Measurements from ENCODE around the gene QSOX2.

Gene QSOX2

DNA sequence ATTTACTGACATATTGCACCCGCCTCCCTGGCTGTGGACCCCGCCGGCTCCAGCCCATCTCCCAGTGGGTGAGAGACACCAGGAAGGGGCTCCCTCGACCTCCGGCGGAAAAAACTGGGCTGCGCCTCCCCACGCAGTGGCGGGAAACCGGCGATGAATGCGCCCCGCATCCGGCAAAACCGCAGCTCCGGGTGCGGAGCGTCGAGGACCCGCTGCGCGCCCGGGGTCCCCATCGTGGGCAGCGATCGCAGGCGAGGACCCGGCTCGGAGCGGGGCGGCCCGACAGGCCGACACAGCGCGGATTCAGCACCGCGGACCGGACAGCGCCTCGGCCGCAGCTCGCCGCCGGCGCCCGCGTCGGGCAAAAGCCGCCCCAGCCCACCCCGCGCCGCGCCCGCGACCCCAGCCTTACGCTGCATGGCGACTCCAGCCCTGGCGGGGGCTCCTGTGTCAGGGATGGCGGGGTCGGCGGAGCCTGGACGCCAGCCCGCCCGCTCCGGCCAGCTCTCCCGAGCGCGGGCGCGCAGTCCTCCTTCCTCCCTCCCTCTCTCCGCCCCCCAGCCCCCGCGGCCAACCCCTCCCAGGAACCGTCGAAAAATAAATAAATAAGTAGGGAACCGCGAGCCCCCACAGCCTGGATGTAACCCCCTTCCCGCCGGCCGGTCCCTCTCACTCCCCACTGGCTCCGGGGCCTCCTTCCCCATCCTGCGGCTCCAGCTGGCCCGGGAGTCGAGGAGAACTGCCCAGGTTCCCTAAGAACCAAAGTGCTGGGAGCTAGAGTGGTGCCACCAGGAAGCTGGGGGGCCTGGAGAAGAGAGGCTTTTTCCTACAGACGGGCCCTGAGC, 43.8 kb downstream of the QSOX2 start:
- no peak for DNase-seq

DNA sequence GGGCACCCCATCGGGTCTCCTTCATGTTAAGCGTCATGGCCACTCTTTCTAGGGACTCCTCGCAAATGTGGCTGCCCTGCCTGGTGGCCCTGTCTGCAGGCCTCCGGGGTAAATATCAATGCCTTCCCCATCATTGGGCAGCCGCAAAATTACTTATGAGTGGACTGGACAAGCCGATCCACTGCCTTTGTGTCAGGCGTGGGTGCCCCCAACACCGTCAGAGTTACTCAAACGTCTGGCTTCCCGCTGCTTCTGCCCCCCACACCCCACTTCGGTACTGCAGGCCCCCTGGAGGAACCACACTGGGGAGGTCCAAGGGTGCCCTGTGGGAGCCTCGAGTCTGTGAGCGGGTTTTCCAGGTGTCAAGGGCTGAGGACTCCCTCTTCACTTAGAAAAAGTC, 44.4 kb downstream of the QSOX2 start:
- no peak for DNase-seq

DNA sequence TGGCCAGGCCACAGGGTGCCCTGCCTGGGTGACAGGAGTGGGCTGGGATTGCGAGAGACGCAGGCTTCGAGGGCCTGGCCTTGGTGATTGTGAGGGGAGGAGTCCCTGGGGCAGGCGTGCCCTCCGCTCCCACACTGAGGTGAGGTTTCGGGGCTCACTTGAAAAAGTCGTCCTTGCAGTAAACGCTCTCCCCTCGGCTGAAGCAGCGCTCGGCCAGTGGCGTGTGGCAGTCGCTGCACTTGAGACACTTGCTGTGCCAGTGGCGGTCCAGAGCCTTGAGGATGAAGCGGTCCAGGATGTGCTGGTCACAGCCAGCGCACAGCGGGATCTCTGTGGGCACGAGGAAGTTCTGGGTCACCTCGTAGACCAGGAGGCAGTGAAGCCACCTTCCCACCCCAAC, 45.2 kb downstream of the QSOX2 start:
- DNase-seq: no peak

DNA sequence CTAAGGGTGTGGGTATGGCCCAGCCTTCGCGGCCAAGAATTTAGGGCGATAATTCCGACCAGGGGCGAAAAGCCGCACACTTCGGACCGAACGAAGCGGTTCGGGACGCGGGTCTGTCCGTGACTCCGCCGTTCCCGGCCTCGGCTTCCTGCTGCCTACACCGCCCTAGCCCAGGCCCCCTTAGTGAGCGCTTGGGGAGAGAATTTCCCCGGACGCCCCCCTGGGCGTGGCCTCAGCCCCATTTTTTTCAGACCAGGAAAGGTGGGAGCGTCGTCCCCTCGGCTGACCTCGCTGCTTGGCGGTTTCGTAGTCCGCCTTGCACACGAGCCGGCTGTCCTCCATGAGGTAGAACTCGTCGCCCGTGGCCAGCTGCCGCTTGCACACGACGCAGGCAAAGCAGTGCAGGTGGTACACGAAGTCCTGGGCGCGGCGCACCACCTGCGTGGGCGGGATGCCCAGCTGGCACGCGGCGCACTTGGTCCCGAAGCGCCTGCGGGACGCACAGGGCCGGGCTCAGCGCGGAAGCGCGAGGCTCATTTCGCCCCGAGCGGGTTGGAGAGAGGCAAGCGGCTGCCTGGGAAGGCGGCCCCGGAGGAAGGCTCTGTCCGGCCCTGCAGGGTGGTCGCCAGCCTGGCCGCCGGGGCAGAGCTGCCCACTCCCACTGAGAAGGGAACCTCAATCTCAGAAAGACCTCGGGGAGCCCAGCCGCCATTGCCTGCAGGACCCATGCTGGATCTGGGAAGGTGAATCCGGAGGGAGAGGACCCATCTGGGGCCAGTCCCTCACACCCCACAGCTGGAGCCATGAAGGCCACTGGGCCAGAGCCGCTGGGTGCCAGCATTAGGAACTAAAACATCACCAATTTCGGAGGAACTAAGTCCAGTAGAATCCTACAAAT, 46.0 kb downstream of the QSOX2 start:
- no peak for DNase-seq

DNA sequence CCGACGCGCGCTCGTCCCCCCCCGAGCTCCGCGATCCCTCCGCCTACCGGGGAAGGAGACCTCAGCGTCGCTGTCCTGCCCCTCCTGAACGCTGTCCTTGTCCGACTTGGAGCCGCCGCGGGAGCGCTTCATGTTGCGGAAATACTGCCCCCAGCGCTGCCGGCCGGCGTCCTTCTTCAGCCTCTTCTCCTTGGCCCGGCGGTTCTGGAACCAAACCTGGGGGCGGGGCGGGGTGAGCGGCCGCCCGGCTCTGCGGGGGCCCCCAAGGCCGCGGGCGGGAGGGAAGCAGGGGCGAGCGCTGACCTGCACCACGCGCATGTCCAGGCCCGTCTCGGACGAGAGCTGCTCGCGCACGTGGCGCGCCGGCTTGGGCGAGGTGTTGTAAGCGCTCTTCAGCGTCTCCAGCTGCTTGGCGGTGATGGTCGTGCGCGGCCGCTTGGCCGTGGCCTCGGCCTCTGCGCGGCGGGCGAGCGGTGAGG, 47.0 kb downstream of the QSOX2 start:
- no peak for DNase-seq

DNA sequence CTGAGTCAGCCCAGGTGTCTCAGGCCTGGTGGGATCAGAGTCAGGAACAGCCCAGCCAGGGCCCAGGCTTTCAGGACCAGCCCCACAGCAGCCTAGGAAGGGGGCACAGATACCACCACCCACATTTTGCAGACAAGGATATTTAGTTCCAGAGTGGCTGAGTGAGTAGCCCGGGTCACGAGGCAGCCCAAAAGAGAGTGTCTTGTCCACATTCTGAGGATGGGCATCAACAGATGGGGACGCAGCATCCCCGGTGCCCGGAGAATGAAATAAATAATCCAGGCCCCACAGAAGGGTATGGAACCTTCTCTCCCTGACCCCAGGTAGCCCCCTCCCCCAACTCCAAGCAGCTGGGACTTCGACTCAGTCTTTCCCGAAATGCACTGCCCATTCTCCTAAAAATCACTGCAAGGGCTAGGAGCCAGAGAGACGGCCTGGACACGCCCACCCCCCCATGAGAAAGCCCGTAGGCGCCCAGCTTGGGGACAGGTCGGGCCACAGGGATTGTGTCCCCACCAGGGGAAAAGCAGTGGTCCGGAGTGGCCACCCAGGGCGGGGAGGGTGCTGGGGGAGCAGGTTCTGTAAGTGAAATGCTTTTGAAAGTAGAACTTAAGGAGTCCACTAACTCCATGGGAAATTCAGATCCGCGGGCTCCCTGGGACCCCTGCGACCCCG, 47.5 kb downstream of the QSOX2 start:
- no peak for DNase-seq

DNA sequence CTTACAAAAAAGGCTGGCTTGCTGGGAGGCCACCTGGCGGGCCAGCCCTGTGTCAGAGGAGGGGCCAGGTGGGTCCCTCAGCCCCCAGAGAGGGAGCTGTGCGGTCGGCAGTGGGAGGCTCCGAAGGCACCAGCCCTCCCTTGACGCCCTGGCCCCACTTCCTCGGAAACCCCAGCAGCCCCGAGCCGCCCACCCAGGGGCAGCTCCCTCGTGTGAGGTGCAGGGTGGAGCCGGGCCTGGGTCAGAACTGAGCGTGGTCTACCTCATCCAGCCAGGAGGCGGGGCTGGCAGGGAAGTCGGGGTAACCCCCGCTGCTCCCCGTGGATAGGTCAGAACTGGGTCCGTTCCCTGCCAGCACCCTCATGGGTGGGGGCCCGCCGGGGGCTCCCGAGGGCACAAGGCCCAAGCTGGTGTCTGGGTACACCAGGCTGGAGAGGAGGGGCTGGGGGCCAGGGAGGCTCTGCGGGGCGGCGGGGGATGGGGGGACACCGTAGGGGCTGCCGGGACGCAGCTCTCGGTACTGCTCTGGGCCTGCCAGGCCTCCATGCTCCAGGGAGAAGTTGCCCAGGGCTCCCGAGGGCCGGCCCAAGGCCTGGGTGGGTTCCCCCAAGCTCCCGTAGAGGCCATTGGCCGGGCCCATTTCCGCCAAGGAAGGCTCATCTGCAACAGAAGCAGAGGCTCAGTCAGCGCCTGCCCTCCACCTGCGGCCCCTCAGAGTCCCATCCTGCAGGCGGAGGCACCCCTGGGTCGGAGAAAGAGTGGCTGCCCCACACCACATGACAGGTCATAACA, 48.3 kb downstream of the QSOX2 start:
- DNase-seq: no peak

DNA sequence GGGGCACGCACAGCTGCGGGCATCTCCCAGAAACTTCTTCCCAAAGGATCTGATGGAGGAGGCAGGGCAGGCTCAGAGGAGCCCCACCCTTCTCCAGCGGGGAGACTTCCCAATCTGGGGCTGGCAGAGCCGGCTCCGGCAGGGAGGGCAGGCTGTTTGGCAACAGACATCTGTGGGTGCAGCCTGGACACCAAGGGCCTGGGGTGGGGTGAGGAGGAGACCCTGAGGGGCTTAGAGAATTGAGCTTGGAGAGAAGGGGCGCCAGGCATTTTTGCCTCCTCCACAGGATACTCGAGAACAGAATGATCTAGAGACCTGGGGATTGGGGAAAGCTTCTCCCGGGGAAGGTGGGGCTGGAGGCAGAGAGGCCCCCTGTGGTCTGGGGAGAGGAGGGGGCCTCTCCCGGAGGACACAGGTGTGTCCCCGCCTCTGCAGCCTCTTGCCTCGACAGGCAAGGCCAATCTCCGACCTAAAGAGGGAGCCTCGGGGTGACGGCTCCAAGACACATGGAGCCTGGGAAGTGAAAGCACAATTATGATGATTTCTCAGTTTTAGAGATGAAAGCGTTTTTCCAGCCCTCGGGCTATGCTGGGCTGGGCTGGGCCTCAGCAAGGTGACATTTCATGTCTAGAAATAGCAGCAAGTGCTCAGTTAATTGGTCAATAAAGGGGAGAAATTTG, 49.1 kb downstream of the QSOX2 start:
- DNase-seq: no peak

DNA sequence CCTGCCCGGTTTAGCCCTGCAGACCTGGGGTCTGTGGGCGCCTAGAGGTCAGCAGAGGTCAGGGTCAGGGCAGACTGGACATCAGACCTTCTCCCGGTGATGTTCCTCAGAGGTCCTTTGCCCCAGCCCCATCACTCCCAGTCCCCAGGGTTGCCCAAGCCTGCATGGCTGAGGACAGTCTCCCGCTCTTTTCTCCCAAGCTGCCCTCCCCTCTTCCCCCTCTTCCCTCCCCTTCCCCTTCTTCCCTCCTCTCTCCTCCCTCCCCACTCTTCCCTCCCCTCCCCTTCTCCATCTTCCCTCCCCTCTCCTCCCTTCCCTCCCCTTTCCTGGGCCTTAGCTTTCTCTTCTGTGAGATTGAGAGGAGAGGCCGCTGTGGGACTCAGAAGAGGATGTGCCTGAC, 51.1 kb downstream of the QSOX2 start:
- no peak for DNase-seq

DNA sequence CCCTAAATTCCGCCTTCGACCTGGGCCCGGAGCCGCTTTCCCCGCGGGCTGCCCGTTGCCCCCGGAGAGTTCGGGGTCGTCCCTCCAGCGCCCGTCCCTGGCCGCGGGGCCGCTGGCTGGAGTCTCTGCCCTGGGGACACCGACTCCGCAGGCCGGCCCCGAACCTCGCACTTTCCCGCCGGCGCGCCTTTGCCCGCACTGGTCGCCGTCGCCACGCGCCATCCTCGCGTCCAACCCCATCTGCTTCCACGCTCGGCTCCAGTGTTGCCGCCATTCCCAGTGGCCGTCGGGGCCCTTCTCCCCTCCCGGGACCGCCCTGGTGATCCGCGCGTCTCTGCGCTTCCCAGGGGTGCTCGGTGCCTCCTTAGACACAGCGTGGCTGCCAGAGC, 51.7 kb downstream of the QSOX2 start:
- no peak for DNase-seq

DNA sequence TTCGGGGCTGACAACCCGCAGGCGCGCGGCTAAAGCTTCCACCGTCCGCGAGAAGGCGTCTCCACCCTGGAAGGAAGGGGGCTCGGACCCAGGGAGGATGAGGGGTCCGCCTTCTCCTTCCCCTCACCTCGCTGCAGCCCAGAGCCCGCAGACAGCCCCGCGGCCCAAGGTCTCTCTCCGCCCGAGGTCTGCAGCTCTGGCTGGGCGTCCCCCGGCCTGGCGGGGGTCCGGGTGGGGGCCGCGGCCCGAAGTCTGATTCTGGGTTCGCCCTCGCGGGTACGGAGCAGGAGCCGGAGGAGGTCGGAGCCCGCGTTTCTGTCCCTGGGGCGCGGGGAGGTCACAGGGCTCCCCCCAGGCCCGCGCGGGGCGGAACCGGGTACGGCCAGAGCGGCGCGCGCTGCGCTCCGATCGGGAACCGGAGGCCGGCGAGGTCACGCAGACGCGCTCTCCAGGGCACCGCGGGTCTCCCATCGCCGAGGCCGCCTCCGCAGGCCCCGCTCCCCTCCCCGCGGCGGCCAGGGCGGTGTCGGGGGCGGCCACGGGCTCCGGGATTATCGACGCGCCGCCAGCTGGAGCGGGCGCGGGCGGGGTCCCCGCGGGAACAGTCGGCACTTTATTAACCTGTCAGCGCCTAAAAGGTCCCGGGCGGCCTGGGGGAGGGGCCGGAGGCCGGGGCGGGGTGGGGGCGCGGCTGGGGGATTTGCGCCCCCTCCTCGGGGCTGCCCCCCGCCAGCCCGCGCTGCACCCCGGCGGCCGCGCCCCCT, 52.3 kb downstream of the QSOX2 start:
- DNase-seq: no peak

DNA sequence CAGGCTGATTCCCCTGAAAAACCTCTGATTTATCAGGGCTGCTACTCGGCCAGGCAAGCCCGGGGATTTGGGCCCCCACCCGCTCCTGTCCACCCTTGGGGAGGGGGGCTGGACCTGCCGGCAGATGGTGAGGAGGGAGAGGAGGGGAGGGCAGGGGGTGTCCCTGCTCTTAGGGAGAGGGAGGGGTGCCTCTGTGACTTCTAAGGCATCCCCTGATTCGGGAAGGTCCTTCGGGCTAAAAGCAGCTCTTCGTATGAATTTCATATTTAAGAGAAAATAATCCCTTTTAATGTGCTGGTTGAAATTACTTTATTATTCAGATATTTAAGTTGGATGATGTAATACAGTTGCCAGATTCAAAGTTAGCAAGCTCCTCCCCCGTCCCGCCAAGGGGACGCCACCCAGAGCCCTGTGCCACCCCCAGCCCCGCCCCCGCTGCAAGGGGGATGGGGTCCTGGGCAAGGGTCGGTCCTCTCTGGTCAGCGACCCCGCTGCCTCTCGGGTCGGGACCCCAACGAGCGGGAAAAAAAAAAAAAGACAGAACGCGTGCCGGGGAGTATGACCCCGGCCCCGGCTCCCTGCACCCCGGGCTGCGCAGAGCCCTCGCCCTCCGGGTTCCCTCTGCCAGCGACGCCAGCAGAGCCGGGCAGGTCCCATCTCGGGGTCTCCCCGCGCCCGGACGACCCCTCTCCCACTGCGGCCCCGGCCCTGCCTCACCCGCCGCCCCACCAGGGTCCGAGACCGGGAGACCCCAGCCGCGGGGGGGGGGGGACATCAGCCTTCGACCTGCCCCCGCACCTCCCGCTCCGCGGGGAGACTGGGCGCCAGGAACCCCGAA, 53.1 kb downstream of the QSOX2 start:
- DNase-seq: no peak

DNA sequence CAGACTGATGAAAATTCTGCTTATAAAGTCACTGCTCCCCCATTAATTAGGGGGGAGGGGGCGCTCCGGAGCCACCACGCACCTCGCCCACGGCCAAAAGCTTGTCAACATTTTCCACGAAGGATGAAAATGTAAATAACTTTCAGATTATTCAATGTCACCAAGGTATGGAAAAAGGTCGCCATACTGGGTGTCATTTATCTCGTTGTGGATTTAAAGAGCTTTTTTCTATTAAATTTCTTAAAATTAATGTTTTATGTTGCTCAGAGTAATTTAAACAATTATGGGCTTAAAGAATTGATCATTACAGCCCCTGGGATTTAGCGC, 53.7 kb downstream of the QSOX2 start:
- no peak for DNase-seq

DNA sequence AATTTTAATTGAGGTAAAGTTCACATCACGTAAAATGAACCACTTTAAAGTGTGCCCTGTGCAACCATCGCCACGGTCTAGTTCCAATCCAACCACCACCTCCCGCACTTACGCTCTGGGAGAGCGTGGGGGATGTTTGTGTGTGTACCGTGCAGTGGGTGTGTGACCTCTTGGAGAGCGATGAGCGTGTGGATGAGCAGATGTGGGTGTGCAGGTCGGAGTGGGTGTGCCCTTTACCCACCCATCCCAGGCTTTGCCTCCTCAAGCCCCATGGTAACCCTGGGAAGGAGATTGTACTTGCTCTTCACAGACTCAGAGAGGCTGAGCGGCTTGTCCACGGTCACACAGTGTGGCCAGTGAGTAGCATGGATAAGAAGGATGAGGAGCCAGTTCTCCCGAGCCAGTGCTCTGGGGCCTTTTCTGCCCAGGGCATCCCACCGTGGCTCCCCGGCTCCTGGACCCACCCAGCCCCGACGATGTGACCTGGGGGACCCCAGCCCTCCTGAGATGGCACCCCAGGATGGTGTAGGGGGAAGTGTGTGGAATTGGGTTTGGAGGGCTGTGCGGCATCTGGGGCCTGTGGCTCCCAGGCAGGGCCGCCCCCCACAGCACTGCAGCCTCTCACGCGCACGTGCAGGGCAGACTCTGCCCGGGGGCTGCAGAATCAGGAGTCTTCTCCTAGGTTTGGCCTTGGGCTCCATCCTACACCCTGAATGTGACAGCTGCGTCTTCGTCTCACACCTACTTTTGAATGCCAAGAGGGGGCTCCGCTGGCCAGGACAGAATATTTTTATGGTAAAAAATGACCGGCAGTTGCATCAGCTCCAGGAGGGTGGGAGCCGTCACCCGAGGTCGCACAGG, 54.3 kb downstream of the QSOX2 start:
- DNase-seq: no peak

DNA sequence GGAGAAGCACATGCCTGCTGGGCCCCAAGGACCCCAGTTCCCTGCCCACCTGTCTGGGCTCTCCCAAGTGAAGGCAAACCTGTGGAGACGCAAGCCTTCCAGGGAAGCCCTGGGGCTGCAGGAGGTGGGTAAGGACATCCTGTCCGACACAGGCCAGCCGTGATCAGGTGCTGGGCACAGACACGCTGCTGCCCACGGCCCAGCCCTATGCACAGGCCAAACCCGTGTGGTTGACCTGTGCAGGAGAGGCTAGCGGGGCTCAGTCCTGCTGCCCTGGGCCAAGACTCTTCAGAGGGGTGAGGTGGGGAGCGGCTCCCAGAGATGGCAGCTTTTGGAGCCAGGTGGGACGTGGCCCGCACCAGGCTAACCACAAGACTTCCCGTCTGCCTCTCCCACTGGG, 55.0 kb downstream of the QSOX2 start:
- no peak for DNase-seq

DNA sequence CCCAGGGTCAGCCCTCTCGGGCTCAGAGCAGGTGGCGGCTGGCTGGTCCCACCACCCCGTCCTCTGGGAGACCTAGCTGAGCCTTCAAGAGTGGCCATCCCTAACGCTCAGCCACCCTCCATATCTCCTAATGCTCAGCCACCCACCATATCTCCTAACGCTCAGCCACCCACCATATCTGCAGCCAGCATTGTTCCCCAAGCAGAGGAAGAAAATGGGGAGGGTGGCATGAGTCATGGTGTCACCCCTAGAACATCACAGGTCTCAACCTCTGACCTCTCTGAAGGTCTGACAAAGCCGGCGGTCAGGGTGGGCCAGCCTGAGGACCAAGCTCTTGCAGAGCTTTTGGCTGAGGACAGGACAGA, 55.4 kb downstream of the QSOX2 start:
- no peak for DNase-seq

DNA sequence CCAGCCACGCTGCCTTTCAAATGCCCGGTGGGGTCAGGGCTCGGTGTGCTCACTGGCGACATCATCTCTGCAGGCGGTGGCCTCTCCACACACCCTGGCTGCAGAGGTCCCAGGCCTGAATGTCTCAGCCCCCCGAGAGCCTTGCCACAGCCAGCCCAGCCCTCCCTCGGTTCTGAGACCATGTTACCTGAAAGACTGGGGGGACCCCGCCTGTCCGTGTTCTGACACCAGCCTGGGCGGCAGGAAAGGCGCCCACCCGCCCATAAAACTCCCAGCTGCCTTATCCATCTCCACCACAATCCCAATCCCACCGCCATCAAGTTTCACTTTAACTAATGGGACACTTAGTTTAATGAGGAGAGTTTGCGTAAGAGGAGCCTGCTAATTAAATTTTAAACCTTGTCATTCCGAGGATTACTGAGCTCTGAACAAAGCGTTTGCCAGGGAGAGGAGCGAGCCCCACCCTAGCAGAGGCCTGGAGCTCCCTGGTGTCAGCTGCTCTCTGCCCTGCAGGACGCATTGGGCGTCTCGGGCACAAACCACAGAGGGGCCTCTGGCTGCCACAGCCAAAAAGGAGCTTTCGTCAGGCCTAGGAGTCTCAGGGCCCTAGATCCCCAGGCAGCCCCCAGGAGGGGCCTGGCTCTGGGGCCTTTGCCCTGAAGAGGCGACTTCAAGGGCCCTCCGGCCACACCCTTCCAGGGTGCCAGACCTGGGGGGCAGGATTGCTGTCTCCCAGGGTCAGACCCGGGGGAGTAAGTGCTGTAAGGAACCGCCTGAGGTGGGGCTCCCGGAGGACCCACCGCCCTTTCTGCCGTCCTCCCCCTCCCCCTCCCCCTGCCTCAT, 56.0 kb downstream of the QSOX2 start:
- DNase-seq: no peak
